OCI-LY7 (cell line): ENCODE results near the gene TUBA1C.

Experiments
- EZH2phosphoT487 ChIP-seq: fragments of 200-600 bp; sonication (generic); IDR thresholded peaks from 2 replicates; pipeline ENCODE4 v1.6.1; 2018; ENCODE audit warnings: low read depth, borderline replicate concordance, mild to moderate bottlenecking, mixed run types, antibody characterized with exemption, low read length, moderate library complexity, mixed read lengths
- TF ChIP-seq, protein P1 (sequence below): fragments of 200-600 bp; sonication (generic); conservative IDR thresholded peaks from 2 replicates; pipeline ENCODE4 v1.5.1; 2014; ENCODE audit warnings: mild to moderate bottlenecking, antibody characterized with exemption, low read length, moderate library complexity, mixed read lengths

DNA sequence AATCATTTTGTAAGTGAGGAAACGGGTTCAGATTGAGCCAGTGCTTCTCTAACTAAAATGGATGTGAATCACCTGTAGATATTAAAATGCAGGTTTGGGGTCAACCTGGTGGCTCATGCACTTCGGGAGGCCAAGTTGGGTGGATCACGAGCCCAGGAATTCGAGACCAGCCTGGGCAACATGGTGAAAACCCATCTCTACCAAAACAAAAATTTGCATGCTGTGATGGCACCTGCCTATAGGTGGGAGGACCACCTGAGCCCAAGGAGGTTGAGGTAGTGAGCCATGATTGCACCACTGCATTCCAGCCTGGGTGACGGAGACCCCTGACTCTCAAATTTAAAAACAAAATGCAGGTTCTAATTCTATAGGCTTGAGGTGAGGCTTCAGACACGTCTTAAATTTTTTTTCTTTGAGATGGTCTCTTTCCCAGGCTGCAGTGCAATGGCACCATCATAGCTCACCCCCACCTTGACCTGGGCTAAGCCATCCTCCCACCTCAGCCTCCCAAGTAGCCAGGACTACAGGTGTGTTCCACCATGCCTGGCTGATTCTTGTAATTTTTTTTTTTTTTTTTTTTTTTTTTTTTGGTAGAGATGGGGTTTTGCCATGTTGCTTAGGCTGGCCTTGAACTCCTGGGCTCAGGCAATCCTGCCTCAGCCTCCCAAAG, 9.0 kb downstream of the TUBA1C start:
- TF ChIP-seq, protein P1, sequence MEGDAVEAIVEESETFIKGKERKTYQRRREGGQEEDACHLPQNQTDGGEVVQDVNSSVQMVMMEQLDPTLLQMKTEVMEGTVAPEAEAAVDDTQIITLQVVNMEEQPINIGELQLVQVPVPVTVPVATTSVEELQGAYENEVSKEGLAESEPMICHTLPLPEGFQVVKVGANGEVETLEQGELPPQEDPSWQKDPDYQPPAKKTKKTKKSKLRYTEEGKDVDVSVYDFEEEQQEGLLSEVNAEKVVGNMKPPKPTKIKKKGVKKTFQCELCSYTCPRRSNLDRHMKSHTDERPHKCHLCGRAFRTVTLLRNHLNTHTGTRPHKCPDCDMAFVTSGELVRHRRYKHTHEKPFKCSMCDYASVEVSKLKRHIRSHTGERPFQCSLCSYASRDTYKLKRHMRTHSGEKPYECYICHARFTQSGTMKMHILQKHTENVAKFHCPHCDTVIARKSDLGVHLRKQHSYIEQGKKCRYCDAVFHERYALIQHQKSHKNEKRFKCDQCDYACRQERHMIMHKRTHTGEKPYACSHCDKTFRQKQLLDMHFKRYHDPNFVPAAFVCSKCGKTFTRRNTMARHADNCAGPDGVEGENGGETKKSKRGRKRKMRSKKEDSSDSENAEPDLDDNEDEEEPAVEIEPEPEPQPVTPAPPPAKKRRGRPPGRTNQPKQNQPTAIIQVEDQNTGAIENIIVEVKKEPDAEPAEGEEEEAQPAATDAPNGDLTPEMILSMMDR, result no peak
- TF ChIP-seq EZH2phosphoT487, result no peak
